Karpas-422 (cell line): Measurements from ENCODE around the gene ITGAL. TPM values are rescaled to one million over a fixed set of nuclear protein-coding genes. Genes with fewer than 3 reads are reported as not detected.

ENCODE experiments used
- DNase-seq: peaks from one replicate; pipeline ENCODE4 v3.0.0-alpha.2; 2015
- H2AFZ ChIP-seq: fragments of 200-600 bp; sonication (generic); 2 replicates; pipeline ENCODE4 v1.6.1; 2014; ENCODE audit warnings: antibody characterized with exemption, low read length, mixed read lengths
- H3K27ac ChIP-seq: fragments of 200-600 bp; sonication (generic); 2 replicates; pipeline ENCODE4 v1.5.1; 2014; ENCODE audit warnings: mild to moderate bottlenecking, low read length, moderate library complexity
- H3K27me3 ChIP-seq: fragments of 200-600 bp; sonication (generic); 2 replicates; pipeline ENCODE4 v1.6.1; 2014; ENCODE audit warnings: low read length, mixed read lengths
- H3K36me3 ChIP-seq: fragments of 200-600 bp; sonication (generic); 2 replicates; pipeline ENCODE4 v1.6.1; 2014; ENCODE audit warnings: low read length, mixed read lengths; ENCODE audit not compliant: insufficient read depth
- H3K4me1 ChIP-seq: fragments of 200-600 bp; sonication (generic); 2 replicates; pipeline ENCODE4 v1.6.1; 2014; ENCODE audit warnings: mild to moderate bottlenecking, low read length, mixed read lengths
- H3K4me2 ChIP-seq: fragments of 200-600 bp; sonication (generic); 2 replicates; pipeline ENCODE4 v1.6.1; 2014; ENCODE audit warnings: low read length, low read depth, mild to moderate bottlenecking; ENCODE audit not compliant: poor library complexity, severe bottlenecking
- H3K4me3 ChIP-seq: fragments of 200-600 bp; sonication (generic); 2 replicates; pipeline ENCODE4 v1.5.1; 2014; ENCODE audit warnings: mild to moderate bottlenecking, antibody characterized with exemption, low read length, mixed read lengths
- H3K79me2 ChIP-seq: fragments of 200-600 bp; sonication (generic); 2 replicates; pipeline ENCODE4 v1.6.1; 2014; ENCODE audit warnings: mild to moderate bottlenecking, low read length, mixed read lengths
- H3K9ac ChIP-seq: fragments of 200-600 bp; sonication (generic); 2 replicates; pipeline ENCODE4 v1.6.0; 2014; ENCODE audit warnings: low read length
- H3K9me2 ChIP-seq: fragments of 200-600 bp; sonication (generic), shearing (Covaris generic); replicated peaks from 2 replicates; pipeline ENCODE4 v1.6.0; 2014; ENCODE audit warnings: mild to moderate bottlenecking, low read length, moderate library complexity; ENCODE audit not compliant: insufficient read depth
- H3K9me3 ChIP-seq: fragments of 300-700, 200-600 bp; sonication (generic); 2 replicates; pipeline ENCODE4 v1.6.1; 2014; ENCODE audit warnings: low read length, mixed read lengths
- H4K20me1 ChIP-seq: fragments of 200-600 bp; sonication (generic); 2 replicates; pipeline ENCODE4 v1.6.1; 2014; ENCODE audit warnings: mild to moderate bottlenecking, antibody characterized with exemption, low read length, low read depth; ENCODE audit not compliant: insufficient read depth
- total RNA-seq: library from RNA; depleted of rRNA; stranded (reverse); fragments of >200 nt; shearing (Covaris generic); gene quantifications from 2 replicates; pipeline ENCODE4 v1.2.3, GENCODE V29; 2014; ENCODE audit warnings: low replicate concordance

Gene ITGAL
- total RNA-seq, 1 experiment from 2014 or later: 0.07 TPM

GRCh38 chr16:30557957-30558788 lies 85.6 kb downstream of the ITGAL start, which contains the start of gene ZNF764:
ZNF764 (minus strand) TSS chr16:30558374; CDS start chr16:30558182, 192 bp downstream.
- peak within 1 kb of the TSS; percentile 89 for H3K9ac ChIP-seq
- no peaks in the 10 kb centered on the region for H4K20me1 ChIP-seq
- no peaks in the 10 kb centered on the region for H3K9me3 ChIP-seq
- peaks cover 5% of the 10 kb centered on the region; the same call in 1 of the 2 replicates for H3K36me3 ChIP-seq
- H3K79me2 ChIP-seq: peaks cover 15% of the 10 kb centered on the region
- H3K4me2 ChIP-seq: peak within 1 kb of the TSS; percentile 83
- peaks cover 9% of the 10 kb centered on the region for H3K4me1 ChIP-seq
- H3K4me3 ChIP-seq: peak within 1 kb of the TSS; percentile 76
- no peaks in the 10 kb centered on the region for H3K9me2 ChIP-seq
- no peaks in the 10 kb centered on the region for H3K27me3 ChIP-seq
- peak; percentile 99 for DNase-seq
- H2AFZ ChIP-seq: peak within 1 kb of the TSS; percentile 63
- peak within 1 kb of the TSS; percentile 80 for H3K27ac ChIP-seq

- no peaks in the 10 kb centered on the region for H4K20me1 ChIP-seq
- peaks cover 9% of the 10 kb centered on the region for H3K4me1 ChIP-seq
- no peaks in the 10 kb centered on the region for H3K9me2 ChIP-seq
- H3K27me3 ChIP-seq: no peaks in the 10 kb centered on the region
- peak overlapping the region; percentile 46 for H3K9ac ChIP-seq
- no peaks in the 10 kb centered on the region for H3K9me3 ChIP-seq
- H3K4me2 ChIP-seq: peak overlapping the region; percentile 83
- H3K4me3 ChIP-seq: peak overlapping the region; percentile 76; the same call in 1 of the 2 replicates
- no peak for DNase-seq
- peaks cover 15% of the 10 kb centered on the region for H3K79me2 ChIP-seq
- 0 out of 2 replicates have a peak overlapping the region, but pooled peaks have one; percentile 3 for H3K27ac ChIP-seq
- peaks cover under 1% of the 10 kb centered on the region; the same call in 1 of the 2 replicates for H3K36me3 ChIP-seq
- H2AFZ ChIP-seq: no peak overlapping the region
Observed at GRCh38 chr16:30558789-30559377, 86.3 kb downstream of the ITGAL start.

GRCh38 chr16:30559690-30560089 lies 87.1 kb downstream of the ITGAL start:
- Histone ChIP-seq H3K4me1 (peaks cover 9% of the 10 kb centered on the region), H2AFZ (no peak overlapping the region), H3K4me3 (no peak overlapping the region), H3K9me3 (no peaks in the 10 kb centered on the region), H4K20me1 (no peaks in the 10 kb centered on the region), H3K9me2 (no peaks in the 10 kb centered on the region), H3K36me3 (no peaks in the 10 kb centered on the region), H3K9ac (no peak overlapping the region), H3K27ac (no peak overlapping the region), H3K4me2 (no peak overlapping the region), H3K79me2 (peaks cover 15% of the 10 kb centered on the region), H3K27me3 (no peaks in the 10 kb centered on the region)
- no peak for DNase-seq

GRCh38 chr16:30561089-30561816 lies 88.7 kb downstream of the ITGAL start:
- Histone ChIP-seq H3K9me3 (no peaks in the 10 kb centered on the region), H4K20me1 (no peaks in the 10 kb centered on the region), H3K4me1 (peaks cover 9% of the 10 kb centered on the region), H3K27ac (no peak overlapping the region), H3K4me3 (no peak overlapping the region), H3K9ac (no peak overlapping the region), H3K36me3 (no peaks in the 10 kb centered on the region), H3K79me2 (peaks cover 11% of the 10 kb centered on the region), H3K4me2 (no peak overlapping the region), H2AFZ (no peak overlapping the region), H3K27me3 (no peaks in the 10 kb centered on the region), H3K9me2 (no peaks in the 10 kb centered on the region)
- DNase-seq: no peak

DNA sequence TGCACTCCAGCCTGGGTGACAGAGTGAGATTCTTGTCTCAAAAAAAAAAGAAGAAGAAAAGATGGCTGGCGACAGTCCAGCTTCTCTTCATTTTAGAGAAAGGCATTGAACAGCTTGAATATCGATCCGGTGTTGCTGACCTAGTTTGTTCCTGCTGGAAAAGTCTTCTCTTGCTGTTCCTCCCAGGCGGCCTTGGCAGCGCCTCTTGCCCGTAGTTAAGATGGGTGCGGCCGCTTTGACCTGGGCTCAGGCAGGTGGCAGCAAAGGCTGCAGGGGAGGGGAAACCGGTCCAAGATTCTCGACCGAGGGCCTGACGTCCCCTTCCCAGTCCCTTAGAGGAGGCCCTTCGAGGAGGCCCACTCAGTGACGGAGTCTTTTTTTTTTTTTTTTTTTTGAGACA lies 89.5 kb downstream of the ITGAL start:
- no peaks in the 10 kb centered on the region for H3K27me3 ChIP-seq
- no peaks in the 10 kb centered on the region for H3K9me2 ChIP-seq
- H3K36me3 ChIP-seq: no peaks in the 10 kb centered on the region
- H3K27ac ChIP-seq: no peak overlapping the region
- H3K79me2 ChIP-seq: peaks cover 8% of the 10 kb centered on the region
- no peak overlapping the region for H3K4me3 ChIP-seq
- H3K4me2 ChIP-seq: no peak overlapping the region
- no peak overlapping the region for H2AFZ ChIP-seq
- DNase-seq: no peak
- H3K9me3 ChIP-seq: no peaks in the 10 kb centered on the region
- no peaks in the 10 kb centered on the region for H4K20me1 ChIP-seq
- H3K9ac ChIP-seq: no peak overlapping the region
- H3K4me1 ChIP-seq: peaks cover 8% of the 10 kb centered on the region

GRCh38 chr16:30565526-30565925 lies 93.0 kb downstream of the ITGAL start:
- H3K27me3 ChIP-seq: no peaks in the 10 kb centered on the region
- no peak overlapping the region for H3K4me3 ChIP-seq
- H3K4me1 ChIP-seq: peaks cover 2% of the 10 kb centered on the region
- no peak overlapping the region for H3K9ac ChIP-seq
- no peak for DNase-seq
- H3K36me3 ChIP-seq: no peaks in the 10 kb centered on the region
- no peak overlapping the region for H3K4me2 ChIP-seq
- H3K9me2 ChIP-seq: no peaks in the 10 kb centered on the region
- H3K79me2 ChIP-seq: no peaks in the 10 kb centered on the region
- no peaks in the 10 kb centered on the region for H3K9me3 ChIP-seq
- no peak overlapping the region for H3K27ac ChIP-seq
- no peak overlapping the region for H2AFZ ChIP-seq
- no peaks in the 10 kb centered on the region for H4K20me1 ChIP-seq

GRCh38 chr16:30565984-30566383 lies 93.4 kb downstream of the ITGAL start:
- Histone ChIP-seq H3K36me3 (no peaks in the 10 kb centered on the region), H3K4me2 (no peak overlapping the region), H3K27ac (no peak overlapping the region), H3K4me1 (peaks cover 5% of the 10 kb centered on the region), H3K9ac (no peak overlapping the region), H3K9me3 (no peaks in the 10 kb centered on the region), H3K4me3 (no peak overlapping the region), H3K79me2 (no peaks in the 10 kb centered on the region), H3K27me3 (no peaks in the 10 kb centered on the region), H3K9me2 (no peaks in the 10 kb centered on the region), H4K20me1 (no peaks in the 10 kb centered on the region), H2AFZ (no peak overlapping the region)
- no peak for DNase-seq

DNA sequence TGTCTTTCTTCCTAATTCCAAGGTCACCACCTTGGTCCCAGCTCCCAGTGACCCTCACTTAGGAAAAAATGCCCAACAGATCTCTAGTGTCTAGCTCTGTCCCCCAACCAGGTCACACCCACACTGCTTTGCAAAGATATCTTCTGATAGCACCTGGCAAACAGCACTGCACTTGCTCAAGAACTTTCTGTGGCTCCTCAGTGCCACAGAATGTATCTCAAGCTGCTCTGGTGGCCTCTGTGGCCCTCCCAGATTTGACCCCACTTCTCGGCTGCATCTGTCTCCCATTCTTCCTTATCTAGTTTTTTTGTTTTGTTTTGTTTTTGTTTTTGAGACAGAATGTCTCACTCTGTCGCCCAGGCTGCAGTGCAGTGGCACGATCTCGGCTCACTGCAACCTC lies 94.0 kb downstream of the ITGAL start:
- Histone ChIP-seq H3K27ac (no peak overlapping the region), H3K36me3 (no peaks in the 10 kb centered on the region), H3K4me2 (no peak overlapping the region), H3K9me2 (no peaks in the 10 kb centered on the region), H2AFZ (no peak overlapping the region), H3K9me3 (no peaks in the 10 kb centered on the region), H3K4me1 (peaks cover 6% of the 10 kb centered on the region), H3K4me3 (no peak overlapping the region), H4K20me1 (no peaks in the 10 kb centered on the region), H3K9ac (no peak overlapping the region), H3K79me2 (no peaks in the 10 kb centered on the region), H3K27me3 (no peaks in the 10 kb centered on the region)
- no peak for DNase-seq
